SK-N-SH (cell line): Measurements from ENCODE around the gene NUDT22. TPM values are rescaled to one million over a fixed set of nuclear protein-coding genes. Genes with fewer than 3 reads are reported as not detected.

Experiments
- CTCF ChIA-PET: fragments of 300-600, 350-600 bp; formaldehyde crosslinking; extraction: SDS; loops from one replicate; lab custom pipeline; 2021; lab: Yijun Ruan, JAX
- POLR2A ChIA-PET: fragments of 350-600 bp; sonication (Branson Sonifier 250); formaldehyde crosslinking; extraction: SDS; loops from one replicate; lab custom pipeline; 2020; ENCODE audit warnings: antibody characterized with exemption, inconsistent platforms; lab: Yijun Ruan, JAX
- DNase-seq: peaks from one replicate; pipeline ENCODE4 v3.0.0; 2012
- H2AFZ ChIP-seq: fragments of 200-600 bp; sonication (generic); 2 replicates; pipeline ENCODE4 v1.8.1; 2016; ENCODE audit warnings: antibody characterized with exemption, mild to moderate bottlenecking, low read depth
- H3F3A ChIP-seq: fragments of 200-600 bp; sonication (generic); replicated peaks from 2 replicates; pipeline ENCODE3; 2016; ENCODE audit warnings: antibody characterized with exemption, mild to moderate bottlenecking; ENCODE audit not compliant: insufficient read depth
- H3K27ac ChIP-seq, 2 experiments: fragments of 200-500 bp in 1 of 2; fragments of 200-600 bp in 1 of 2; sonication (Bioruptor generic) in 1 of 2; sonication (generic), shearing (Covaris generic) in 1 of 2; 2 replicates each; pipeline versions ENCODE4 v1.5.1 to v1.6.1; 2014 to 2016; ENCODE audit warnings: low read depth in 2 of 2, inconsistent platforms in 1 of 2, low read length in 1 of 2, mild to moderate bottlenecking in 1 of 2, mixed read lengths in 1 of 2
- H3K27me3 ChIP-seq: fragments of 200-600 bp; sonication (generic), shearing (Covaris generic); 2 replicates; pipeline ENCODE4 v1.6.1; 2016; ENCODE audit warnings: mixed run types; ENCODE audit not compliant: insufficient read depth
- H3K36me3 ChIP-seq, 2 experiments: fragments of 200-500 bp in 1 of 2; fragments of 200-600 bp in 1 of 2; sonication (Bioruptor generic) in 1 of 2; sonication (generic) in 1 of 2; replicated peaks in 1 of 2; 2 replicates each; pipeline versions ENCODE3 to v1.5.1; 2014 to 2016; ENCODE audit warnings: low read length in 1 of 2, mild to moderate bottlenecking in 1 of 2; ENCODE audit not compliant: insufficient read depth in 2 of 2, control insufficient read depth in 1 of 2
- H3K4me1 ChIP-seq, 2 experiments: fragments of 200-500 bp in 1 of 2; fragments of 200-600 bp in 1 of 2; sonication (Bioruptor generic) in 1 of 2; sonication (generic), shearing (Covaris generic) in 1 of 2; 2 replicates each; pipeline versions ENCODE4 v1.5.1 to v1.6.1; 2014 to 2016; ENCODE audit warnings: low read depth in 1 of 2, low read length in 1 of 2, mixed run types in 1 of 2; ENCODE audit not compliant: insufficient read depth in 2 of 2, control insufficient read depth in 1 of 2
- H3K4me2 ChIP-seq: fragments of 200-600 bp; sonication (generic), shearing (Covaris generic); 2 replicates; pipeline ENCODE4 v1.6.1; 2017; ENCODE audit warnings: mixed run types
- H3K4me3 ChIP-seq, 2 experiments: fragments of 200-500 bp in 1 of 2; fragments of 200-600 bp in 1 of 2; sonication (Bioruptor generic) in 1 of 2; sonication (generic), shearing (Covaris generic) in 1 of 2; 2 replicates each; pipeline versions ENCODE4 v1.5.1 to v1.8.1; 2014 to 2016; ENCODE audit warnings: low read depth in 2 of 2, inconsistent platforms in 1 of 2, low read length in 1 of 2, mild to moderate bottlenecking in 1 of 2, mixed read lengths in 1 of 2, moderate library complexity in 1 of 2
- H3K79me2 ChIP-seq: fragments of 200-600 bp; sonication (generic); 2 replicates; pipeline ENCODE4 v1.8.1; 2017; ENCODE audit warnings: mild to moderate bottlenecking; ENCODE audit not compliant: insufficient read depth
- H3K9ac ChIP-seq: fragments of 200-600 bp; sonication (generic); 2 replicates; pipeline ENCODE4 v1.6.1; 2017; ENCODE audit warnings: mixed run types
- H3K9me2 ChIP-seq: fragments of 200-600 bp; sonication (generic); 2 replicates; pipeline ENCODE4 v1.6.1; 2017; ENCODE audit warnings: mixed run types
- H3K9me3 ChIP-seq: fragments of 200-600 bp; sonication (generic); 2 replicates; pipeline ENCODE4 v1.6.1; 2017; ENCODE audit warnings: mixed run types, mild to moderate bottlenecking, moderate library complexity
- H4K20me1 ChIP-seq: fragments of 200-600 bp; sonication (generic); 2 replicates; pipeline ENCODE4 v1.6.1; 2017; ENCODE audit warnings: mild to moderate bottlenecking, mixed run types; ENCODE audit not compliant: insufficient read depth
- CHD2 ChIP-seq: fragments of 150-350 bp; IDR thresholded peaks from 2 replicates; pipeline ENCODE4 v1.6.1; 2018; ENCODE audit warnings: low read length; ENCODE audit not compliant: partially characterized antibody
- EP300 ChIP-seq, 2 experiments: IDR thresholded peaks; 2 replicates each; pipeline versions ENCODE4 v1.4.0 to v1.6.1; 2012; ENCODE audit warnings: borderline replicate concordance in 1 of 2, low read depth in 1 of 2, low read length in 1 of 2
- FOSL2 ChIP-seq: IDR thresholded peaks from 2 replicates; pipeline ENCODE4 v1.4.0; 2012; ENCODE audit warnings: low read depth, mild to moderate bottlenecking, moderate library complexity, borderline replicate concordance
- FOXJ3 ChIP-seq: sonication (generic); formaldehyde crosslinking; IDR thresholded peaks from 2 replicates; pipeline ENCODE4 v1.5.1; 2020; ENCODE audit warnings: mild to moderate bottlenecking, missing genetic modification reagents
- GABPA ChIP-seq: IDR thresholded peaks from 2 replicates; pipeline ENCODE4 v1.4.0; 2012; ENCODE audit warnings: low read depth, mild to moderate bottlenecking
- GATA2 ChIP-seq: sonication (generic); formaldehyde crosslinking; IDR thresholded peaks from 2 replicates; pipeline ENCODE4 v1.5.0; 2020; ENCODE audit warnings: mild to moderate bottlenecking, missing genetic modification reagents
- JUND ChIP-seq: IDR thresholded peaks from 2 replicates; pipeline ENCODE4 v1.4.0; 2012
- MEF2A ChIP-seq: IDR thresholded peaks from 2 replicates; pipeline ENCODE4 v1.4.0; 2012; ENCODE audit warnings: low read depth, borderline replicate concordance
- MXI1 ChIP-seq: IDR thresholded peaks from 2 replicates; pipeline ENCODE4 v1.6.1; 2012; ENCODE audit warnings: mild to moderate bottlenecking, low read depth, low read length, improper control_type of control experiment
- NRF1 ChIP-seq: IDR thresholded peaks from 2 replicates; pipeline ENCODE4 v1.6.1; 2012; ENCODE audit warnings: low read depth, mild to moderate bottlenecking, low read length
- POLR2AphosphoS5 ChIP-seq: IDR thresholded peaks from 2 replicates; pipeline ENCODE4 v1.6.1; 2012; ENCODE audit warnings: low read depth, low read length
- RAD21 ChIP-seq: IDR thresholded peaks from 2 replicates; pipeline ENCODE4 v1.6.1; 2012; ENCODE audit warnings: mild to moderate bottlenecking, low read length
- RCOR1 ChIP-seq: fragments of 150-350 bp; IDR thresholded peaks from 2 replicates; pipeline ENCODE4 v1.6.1; 2017; ENCODE audit warnings: antibody characterized with exemption, low read length
- SIN3A ChIP-seq: IDR thresholded peaks from 2 replicates; pipeline ENCODE4 v1.6.1; 2012; ENCODE audit warnings: low read depth, mild to moderate bottlenecking, low read length, moderate library complexity, borderline replicate concordance
- SMC3 ChIP-seq: IDR thresholded peaks from 2 replicates; pipeline ENCODE4 v1.6.1; 2012; ENCODE audit warnings: low read depth, low read length, improper control_type of control experiment
- TCF12 ChIP-seq: IDR thresholded peaks from 2 replicates; pipeline ENCODE4 v1.4.0; 2012
- YY1 ChIP-seq: IDR thresholded peaks from 2 replicates; pipeline ENCODE4 v1.4.0; 2012; ENCODE audit warnings: low read depth, mild to moderate bottlenecking
- WGBS: methylation state at CpG from one replicate; pipeline ENCODE4 v1.1.6; 2017; ENCODE audit warnings: low lambda C conversion rate; 5-methylcytosine and 5-hydroxymethylcytosine counted together
- polyA plus RNA-seq, 3 experiments: library from polyadenylated mRNA; depleted of rRNA; stranded (reverse); fragments of >200 nt; gene quantifications; 2 replicates each; pipeline ENCODE4 v1.2.3, GENCODE V29; 2012
- TF ChIP-seq, protein P1 (sequence below): IDR thresholded peaks from 2 replicates; pipeline ENCODE4 v1.6.1; 2012; ENCODE audit warnings: mild to moderate bottlenecking, low read depth, low read length, moderate library complexity
- TF ChIP-seq, protein P2 (sequence below): IDR thresholded peaks from 2 replicates; pipeline ENCODE4; 2012
- TF ChIP-seq, protein P3 (sequence below): IDR thresholded peaks from 2 replicates; pipeline ENCODE4 v1.4.0; 2012; ENCODE audit warnings: low read depth, borderline replicate concordance

NUDT22 gene
- polyA plus RNA-seq, 1 of the 3 experiments (the other 2 are of a cell fraction): 72.7 TPM

DNA sequence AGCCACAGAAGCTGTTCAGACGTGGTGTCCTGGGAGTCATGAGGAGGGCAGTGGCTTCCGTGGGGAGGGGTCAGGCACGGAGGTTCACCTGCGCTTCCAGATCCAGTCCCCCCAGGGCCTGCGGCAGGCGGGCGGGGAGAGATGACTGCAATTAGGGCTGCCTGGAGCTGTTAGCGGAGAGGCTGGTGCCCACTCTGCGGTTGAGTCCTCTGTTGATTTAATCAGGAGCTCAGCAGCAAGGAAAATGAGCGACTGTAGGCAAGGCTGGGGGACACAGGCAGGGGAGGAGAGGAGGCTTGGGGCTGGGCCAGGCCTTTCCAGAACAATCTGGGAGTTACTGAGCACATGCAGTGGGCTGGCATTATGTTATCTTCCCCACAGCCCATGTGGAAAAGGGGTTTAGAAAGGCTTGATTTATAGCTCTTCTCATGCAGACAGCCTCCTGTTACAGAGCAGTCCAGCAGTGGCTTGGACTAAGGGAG, 38.3 kb downstream of the NUDT22 start:
- H2AFZ ChIP-seq: no peak overlapping the region
- no peak overlapping the region for H3K4me2 ChIP-seq
- no peaks in the 10 kb centered on the region; the same call in none of the 2 replicates for H3K79me2 ChIP-seq
- H4K20me1 ChIP-seq: no peaks in the 10 kb centered on the region
- H3K4me3 ChIP-seq: no peak overlapping the region
- H3K36me3 ChIP-seq: peaks cover 27 to 31% of the 10 kb centered on the region in 2 experiments
- H3K4me1 ChIP-seq: peaks cover 12 to 55% of the 10 kb centered on the region in 2 experiments; a peak in 3 of 4 replicates
- peak overlapping the region in 1 of 2 experiments; percentile 94; a peak in 2 of 4 replicates for H3K27ac ChIP-seq
- CTCF ChIA-PET: interaction anchor here (0.9 to 5.7 kb wide), 12 partner anchors 11 to 496 kb away, joined by 3 to 119 read pairs (median 6); partner anchors contain the start of genes NUDT22, PLCB3, PPP1R14B and TRPT1
- no peaks in the 10 kb centered on the region for H3K27me3 ChIP-seq
- POLR2A ChIA-PET: interaction anchor here (1.0 to 2.8 kb wide), 9 partner anchors 9 to 53 kb away, joined by 3 to 41 read pairs (median 5); partner anchors contain the start of genes FKBP2, NUDT22, PLCB3 and PPP1R14B
- 71% methylated on average over 7 of the region's 10 CpGs for WGBS
- no peak overlapping the region for H3K9ac ChIP-seq
- TF ChIP-seq, protein P1, sequence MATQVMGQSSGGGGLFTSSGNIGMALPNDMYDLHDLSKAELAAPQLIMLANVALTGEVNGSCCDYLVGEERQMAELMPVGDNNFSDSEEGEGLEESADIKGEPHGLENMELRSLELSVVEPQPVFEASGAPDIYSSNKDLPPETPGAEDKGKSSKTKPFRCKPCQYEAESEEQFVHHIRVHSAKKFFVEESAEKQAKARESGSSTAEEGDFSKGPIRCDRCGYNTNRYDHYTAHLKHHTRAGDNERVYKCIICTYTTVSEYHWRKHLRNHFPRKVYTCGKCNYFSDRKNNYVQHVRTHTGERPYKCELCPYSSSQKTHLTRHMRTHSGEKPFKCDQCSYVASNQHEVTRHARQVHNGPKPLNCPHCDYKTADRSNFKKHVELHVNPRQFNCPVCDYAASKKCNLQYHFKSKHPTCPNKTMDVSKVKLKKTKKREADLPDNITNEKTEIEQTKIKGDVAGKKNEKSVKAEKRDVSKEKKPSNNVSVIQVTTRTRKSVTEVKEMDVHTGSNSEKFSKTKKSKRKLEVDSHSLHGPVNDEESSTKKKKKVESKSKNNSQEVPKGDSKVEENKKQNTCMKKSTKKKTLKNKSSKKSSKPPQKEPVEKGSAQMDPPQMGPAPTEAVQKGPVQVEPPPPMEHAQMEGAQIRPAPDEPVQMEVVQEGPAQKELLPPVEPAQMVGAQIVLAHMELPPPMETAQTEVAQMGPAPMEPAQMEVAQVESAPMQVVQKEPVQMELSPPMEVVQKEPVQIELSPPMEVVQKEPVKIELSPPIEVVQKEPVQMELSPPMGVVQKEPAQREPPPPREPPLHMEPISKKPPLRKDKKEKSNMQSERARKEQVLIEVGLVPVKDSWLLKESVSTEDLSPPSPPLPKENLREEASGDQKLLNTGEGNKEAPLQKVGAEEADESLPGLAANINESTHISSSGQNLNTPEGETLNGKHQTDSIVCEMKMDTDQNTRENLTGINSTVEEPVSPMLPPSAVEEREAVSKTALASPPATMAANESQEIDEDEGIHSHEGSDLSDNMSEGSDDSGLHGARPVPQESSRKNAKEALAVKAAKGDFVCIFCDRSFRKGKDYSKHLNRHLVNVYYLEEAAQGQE: no peak
- TF ChIP-seq RCOR1: peak; percentile 78
- TF ChIP-seq EP300 (IDR thresholded peaks at IDR 0.05; ENCODE audit: borderline replicate concordance in 1 of 2, low read depth in 1 of 2, low read length in 1 of 2): peak in 1 of 2 experiments; percentile 96; a peak in 2 of 4 replicates
- TF ChIP-seq FOXJ3: no peak
- no peak for TF ChIP-seq JUND
- no peak for TF ChIP-seq NRF1
- no peak for TF ChIP-seq SIN3A
- no peak for TF ChIP-seq RAD21
- TF ChIP-seq YY1: no peak
- no peak for TF ChIP-seq GABPA
- peak; percentile 88 for TF ChIP-seq MXI1
- no peak for TF ChIP-seq MEF2A
- TF ChIP-seq, protein P2, sequence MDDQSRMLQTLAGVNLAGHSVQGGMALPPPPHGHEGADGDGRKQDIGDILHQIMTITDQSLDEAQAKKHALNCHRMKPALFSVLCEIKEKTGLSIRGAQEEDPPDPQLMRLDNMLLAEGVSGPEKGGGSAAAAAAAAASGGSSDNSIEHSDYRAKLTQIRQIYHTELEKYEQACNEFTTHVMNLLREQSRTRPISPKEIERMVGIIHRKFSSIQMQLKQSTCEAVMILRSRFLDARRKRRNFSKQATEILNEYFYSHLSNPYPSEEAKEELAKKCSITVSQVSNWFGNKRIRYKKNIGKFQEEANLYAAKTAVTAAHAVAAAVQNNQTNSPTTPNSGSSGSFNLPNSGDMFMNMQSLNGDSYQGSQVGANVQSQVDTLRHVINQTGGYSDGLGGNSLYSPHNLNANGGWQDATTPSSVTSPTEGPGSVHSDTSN: no peak
- no peak for TF ChIP-seq POLR2AphosphoS5
- TF ChIP-seq, protein P3, sequence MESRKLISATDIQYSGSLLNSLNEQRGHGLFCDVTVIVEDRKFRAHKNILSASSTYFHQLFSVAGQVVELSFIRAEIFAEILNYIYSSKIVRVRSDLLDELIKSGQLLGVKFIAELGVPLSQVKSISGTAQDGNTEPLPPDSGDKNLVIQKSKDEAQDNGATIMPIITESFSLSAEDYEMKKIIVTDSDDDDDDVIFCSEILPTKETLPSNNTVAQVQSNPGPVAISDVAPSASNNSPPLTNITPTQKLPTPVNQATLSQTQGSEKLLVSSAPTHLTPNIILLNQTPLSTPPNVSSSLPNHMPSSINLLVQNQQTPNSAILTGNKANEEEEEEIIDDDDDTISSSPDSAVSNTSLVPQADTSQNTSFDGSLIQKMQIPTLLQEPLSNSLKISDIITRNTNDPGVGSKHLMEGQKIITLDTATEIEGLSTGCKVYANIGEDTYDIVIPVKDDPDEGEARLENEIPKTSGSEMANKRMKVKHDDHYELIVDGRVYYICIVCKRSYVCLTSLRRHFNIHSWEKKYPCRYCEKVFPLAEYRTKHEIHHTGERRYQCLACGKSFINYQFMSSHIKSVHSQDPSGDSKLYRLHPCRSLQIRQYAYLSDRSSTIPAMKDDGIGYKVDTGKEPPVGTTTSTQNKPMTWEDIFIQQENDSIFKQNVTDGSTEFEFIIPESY: no peak
- no peak for TF ChIP-seq TCF12
- peak; percentile 6; the same call in 1 of the 2 replicates for TF ChIP-seq SMC3
- TF ChIP-seq GATA2 (CRISPR knock-in tag): peak; percentile 93
- TF ChIP-seq FOSL2: no peak
- TF ChIP-seq CHD2: peak; percentile 60
- TF ChIP-seq, all 33 proteins: peak for 6
- Histone ChIP-seq H3F3A (peaks cover 16% of the 10 kb centered on the region), H3K9me2 (no peaks in the 10 kb centered on the region), H3K9me3 (no peaks in the 10 kb centered on the region)
- peak; percentile 83 for DNase-seq
